AG08395 (cell line): ENCODE results near the gene NACA2.
"Not testable (repeated sequence)": the region's sequence is repeated elsewhere in the genome, so short reads cannot be mapped to it uniquely, and the experiment has no call there.

ENCODE experiments used
- DNase-seq: peaks from one replicate; pipeline ENCODE4 v3.0.0; 2012; ENCODE audit warnings: mixed read lengths, low spot score

The NACA2 gene

GRCh38 chr17:61599608-61600007 lies 8.6 kb upstream of the NACA2 start:
- no peak for DNase-seq

GRCh38 chr17:61598014-61598413 lies 7.0 kb upstream of the NACA2 start:
- no peak for DNase-seq

- no peak for DNase-seq
Observed at GRCh38 chr17:61597607-61598006, 6.6 kb upstream of the NACA2 start.

GRCh38 chr17:61595418-61596186 lies 4.6 kb upstream of the NACA2 start:
- DNase-seq = no peak

GRCh38 chr17:61594294-61594825 lies 3.3 kb upstream of the NACA2 start:
- no peak for DNase-seq

- DNase-seq = peak; percentile 17
Observed at GRCh38 chr17:61593426-61593825, 2.4 kb upstream of the NACA2 start.

GRCh38 chr17:61591930-61592329 lies 911 bp upstream of the NACA2 start:
- DNase-seq = no peak

- DNase-seq = no peak
Observed at GRCh38 chr17:61589990-61590389, 1.0 kb downstream of the NACA2 start.

GRCh38 chr17:61587807-61588660 lies 3.0 kb downstream of the NACA2 start:
- no peak for DNase-seq

GRCh38 chr17:61587242-61587641 lies 3.8 kb downstream of the NACA2 start:
- DNase-seq = no peak

GRCh38 chr17:61586622-61587021 lies 4.4 kb downstream of the NACA2 start:
- DNase-seq = not testable (repeated sequence)

GRCh38 chr17:61586031-61586566 lies 4.9 kb downstream of the NACA2 start:
- DNase-seq = no peak

- no peak for DNase-seq
Observed at GRCh38 chr17:61584866-61585265, 6.2 kb downstream of the NACA2 start.

GRCh38 chr17:61584266-61584665 lies 6.8 kb downstream of the NACA2 start:
- DNase-seq = no peak

- no peak for DNase-seq
Observed at GRCh38 chr17:61583660-61584264, 7.3 kb downstream of the NACA2 start.

GRCh38 chr17:61583242-61583641 lies 7.8 kb downstream of the NACA2 start:
- peak; percentile 69 for DNase-seq

GRCh38 chr17:61582593-61582992 lies 8.4 kb downstream of the NACA2 start:
- DNase-seq = no peak

- DNase-seq = no peak
Observed at GRCh38 chr17:61581611-61582349, 9.2 kb downstream of the NACA2 start.

- DNase-seq = no peak
Observed at GRCh38 chr17:61580502-61580901, 10.5 kb downstream of the NACA2 start.

- peak; percentile 32 for DNase-seq
Observed at GRCh38 chr17:61579961-61580360, 11.1 kb downstream of the NACA2 start.

- DNase-seq = no peak
Observed at GRCh38 chr17:61579347-61579746, 11.7 kb downstream of the NACA2 start.

- DNase-seq = no peak
Observed at GRCh38 chr17:61578645-61579044, 12.4 kb downstream of the NACA2 start.
